PC-3 (cell line): ENCODE measurements around the gene RBM47. TPM values are rescaled to one million over a fixed set of nuclear protein-coding genes. Genes with fewer than 3 reads are reported as not detected.

Experiments
- ATAC-seq: fragments of 200-7000 bp; cut with Tn5 transposase; 2 replicates; pipeline ENCODE4 v1.9.1; 2020; ENCODE audit warnings: mild to moderate bottlenecking, moderate library complexity
- BruUV-seq: library from RNA; stranded (reverse); fragments of 400-500 nt; replicated peaks from 2 replicates; lab custom pipeline; 2021; lab: Mats Ljungman, UMichigan
- CTCF ChIA-PET: fragments of 300-600 bp; sonication (Branson Sonifier 250); formaldehyde crosslinking; loops from one replicate; lab custom pipeline; 2022; ENCODE audit warnings: antibody characterized with exemption; lab: Charles Lee
- POLR2A ChIA-PET: fragments of 300-600 bp; sonication (Branson Sonifier 250); formaldehyde crosslinking; loops from one replicate; lab custom pipeline; 2022; ENCODE audit warnings: antibody characterized with exemption; ENCODE audit not compliant: unreplicated experiment; lab: Charles Lee
- DNase-seq: peaks from one replicate; pipeline ENCODE4 v3.0.0-alpha.2; 2015
- H2AFZ ChIP-seq: fragments of 300-600 bp; sonication (generic); 2 replicates; pipeline ENCODE4 v1.6.0; 2016; ENCODE audit warnings: antibody characterized with exemption, low read length
- H3F3A ChIP-seq: fragments of 300-600 bp; sonication (generic); one replicate; pipeline ENCODE4 v1.6.0; 2017; ENCODE audit warnings: antibody characterized with exemption, low read length, control low read depth, mild to moderate bottlenecking; ENCODE audit not compliant: unreplicated experiment
- H3K27ac ChIP-seq: fragments of 300-600 bp; sonication (generic); 2 replicates; pipeline ENCODE4 v1.5.1; 2016; ENCODE audit warnings: mild to moderate bottlenecking, low read length
- H3K27me3 ChIP-seq: fragments of 300-600 bp; sonication (generic); 2 replicates; pipeline ENCODE4 v1.6.1; 2016; ENCODE audit warnings: low read length, mixed read lengths
- H3K36me3 ChIP-seq: fragments of 300-600 bp; sonication (generic); 2 replicates; pipeline ENCODE4 v1.6.1; 2016; ENCODE audit warnings: low read depth, mixed run types, low read length, mixed read lengths
- H3K4me1 ChIP-seq: fragments of 300-600 bp; sonication (generic); 2 replicates; pipeline ENCODE4 v1.5.1; 2016; ENCODE audit warnings: low read length; ENCODE audit not compliant: insufficient read depth
- H3K4me2 ChIP-seq: fragments of 300-600 bp; sonication (generic); 2 replicates; pipeline ENCODE4 v1.6.0; 2016; ENCODE audit warnings: low read length
- H3K4me3 ChIP-seq: fragments of 300-600 bp; sonication (generic); 2 replicates; pipeline ENCODE4 v1.5.1; 2016; ENCODE audit warnings: mild to moderate bottlenecking, low read length, mixed read lengths
- H3K79me2 ChIP-seq: fragments of 300-600 bp; sonication (generic); 2 replicates; pipeline ENCODE4 v1.6.1; 2017; ENCODE audit warnings: low read length, mixed read lengths
- H3K9ac ChIP-seq: fragments of 300-600 bp; sonication (generic); 2 replicates; pipeline ENCODE4 v1.6.0; 2016; ENCODE audit warnings: mild to moderate bottlenecking, low read length
- H3K9me2 ChIP-seq: fragments of 300-600 bp; sonication (generic); replicated peaks from 2 replicates; pipeline ENCODE4 v1.6.1; 2016; ENCODE audit warnings: mixed run types, low read length, mixed read lengths
- H3K9me3 ChIP-seq: fragments of 300-600 bp; sonication (generic); 2 replicates; pipeline ENCODE4 v1.6.1; 2016; ENCODE audit warnings: low read length, mixed read lengths
- H4K20me1 ChIP-seq: fragments of 300-600 bp; sonication (generic); 2 replicates; pipeline ENCODE4 v1.6.1; 2016; ENCODE audit warnings: low read length, mixed read lengths
- CTCF ChIP-seq: fragments of 300-600 bp; sonication (generic); conservative IDR thresholded peaks from 2 replicates; pipeline ENCODE4 v1.5.1; 2017; ENCODE audit warnings: antibody characterized with exemption, low read depth, mild to moderate bottlenecking, low read length
- EZH2 ChIP-seq: fragments of 300-600 bp; sonication (generic); IDR thresholded peaks from one replicate; pipeline ENCODE4 v1.6.1; 2017; ENCODE audit warnings: antibody characterized with exemption, mild to moderate bottlenecking, low read length; ENCODE audit not compliant: unreplicated experiment
- EZH2phosphoT487 ChIP-seq: fragments of 300-600 bp; sonication (generic); IDR thresholded peaks from 2 replicates; pipeline ENCODE4 v1.6.1; 2018; ENCODE audit warnings: mild to moderate bottlenecking, antibody characterized with exemption, low read length, borderline replicate concordance
- intact Hi-C: fragments of 100-400 bp; cut with micrococcal nuclease; formaldehyde crosslinking; loops from 2 replicates; pipeline ENCODE4 v1.9.0; 2023
- total RNA-seq: library from RNA; depleted of rRNA; stranded (reverse); fragments of >200 nt; gene quantifications from 2 replicates; pipeline ENCODE4 v1.2.3, GENCODE V29; 2014

Gene RBM47
- total RNA-seq, 1 experiment from 2014 or later, result 34.7 TPM

DNA sequence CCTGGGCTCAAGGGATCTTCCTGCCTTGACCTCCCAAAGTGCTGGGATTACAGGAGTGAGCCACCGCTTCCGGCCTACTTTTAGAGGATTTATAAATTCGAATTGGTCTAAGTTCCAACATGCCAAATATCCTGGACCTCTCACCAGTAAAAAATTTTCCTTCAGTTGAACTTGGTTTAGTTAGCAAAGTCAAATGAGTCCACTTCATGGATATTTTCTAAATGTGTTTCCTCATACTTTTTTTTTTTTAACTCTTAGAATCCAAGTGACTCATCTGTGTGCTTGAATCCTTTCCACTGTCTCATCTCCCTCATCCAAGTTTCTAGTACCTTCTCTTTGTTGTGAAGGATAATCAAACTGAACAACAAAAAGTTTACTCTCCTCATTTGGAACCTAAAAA lies 49.7 kb downstream of the RBM47 start:
- intact Hi-C loops, result loop anchor here (10.0 kb wide), 2 partner anchors 45 to 265 kb away; partner anchors contain the start of gene RBM47
- TF ChIP-seq CTCF (no peak), EZH2phosphoT487 (no peak), EZH2 (no peak)
- no peaks in the 10 kb centered on the region for H3K27me3 ChIP-seq
- no peaks in the 10 kb centered on the region for H3F3A ChIP-seq
- no peak overlapping the region for H3K4me3 ChIP-seq
- H3K4me1 ChIP-seq, result peaks cover 16% of the 10 kb centered on the region
- H3K9me3 ChIP-seq, result no peaks in the 10 kb centered on the region
- no peak overlapping the region for H2AFZ ChIP-seq
- no peaks in the 10 kb centered on the region for H3K9me2 ChIP-seq
- POLR2A ChIA-PET, result no interaction called here
- CTCF ChIA-PET, result no interaction called here
- ATAC-seq (no peak), DNase-seq (no peak)
- no peak overlapping the region for H3K4me2 ChIP-seq
- H3K36me3 ChIP-seq, result no peaks in the 10 kb centered on the region
- no peak overlapping the region for H3K27ac ChIP-seq
- no peak overlapping the region for H3K9ac ChIP-seq
- BruUV-seq, result no TSS peak
- no peaks in the 10 kb centered on the region for H4K20me1 ChIP-seq
- peaks cover 5% of the 10 kb centered on the region; the same call in 1 of the 2 replicates for H3K79me2 ChIP-seq

- TF ChIP-seq EZH2 (no peak), CTCF (no peak), EZH2phosphoT487 (no peak)
- BruUV-seq, result no TSS peak
- H4K20me1 ChIP-seq, result no peaks in the 10 kb centered on the region
- H3K9ac ChIP-seq, result peak overlapping the region; percentile 35
- no peak for ATAC-seq
- peak overlapping the region; percentile 83 for H3K27ac ChIP-seq
- H3K9me2 ChIP-seq, result no peaks in the 10 kb centered on the region
- POLR2A ChIA-PET, result interaction anchor here (0.5 kb wide), 1 partner anchor 332 kb away, joined by 3 read pairs; no protein-coding TSS in a partner anchor
- no peak overlapping the region for H2AFZ ChIP-seq
- H3K4me3 ChIP-seq, result peak overlapping the region; percentile 39; the same call in 1 of the 2 replicates
- peaks cover 16% of the 10 kb centered on the region for H3K4me1 ChIP-seq
- H3K36me3 ChIP-seq, result no peaks in the 10 kb centered on the region
- H3F3A ChIP-seq, result no peaks in the 10 kb centered on the region
- CTCF ChIA-PET, result no interaction called here
- H3K79me2 ChIP-seq, result peaks cover 5% of the 10 kb centered on the region; the same call in 1 of the 2 replicates
- H3K9me3 ChIP-seq, result no peaks in the 10 kb centered on the region
- intact Hi-C loops, result loop anchor here (10.0 kb wide), 2 partner anchors 47 to 263 kb away; partner anchors contain the start of gene RBM47
- no peaks in the 10 kb centered on the region for H3K27me3 ChIP-seq
- no peak for DNase-seq
- H3K4me2 ChIP-seq, result peak overlapping the region; percentile 54
Observed at GRCh38 chr4:40577588-40578253, 51.9 kb downstream of the RBM47 start.
